Type B pancreatic cell (in vitro differentiated cells): Measurements from ENCODE around the gene PTDSS2. TPM values are rescaled to one million over a fixed set of nuclear protein-coding genes. Genes with fewer than 3 reads are reported as not detected.

Source experiments
- DNase-seq: peaks from one replicate; pipeline ENCODE4 v3.0.0; 2021; ENCODE audit warnings: mixed read lengths; ENCODE audit not compliant: unreplicated experiment; ENCODE audit errors: extremely low spot score
- H3K27ac Mint-ChIP-seq: 2 replicates; pipeline ENCODE4 v1.8.0; 2021; ENCODE audit warnings: mild to moderate bottlenecking, mixed read lengths
- H3K27me3 Mint-ChIP-seq: 2 replicates; pipeline ENCODE4 v1.8.0; 2021; ENCODE audit warnings: mixed read lengths
- H3K36me3 Mint-ChIP-seq: 2 replicates; pipeline ENCODE4 v1.8.0; 2021; ENCODE audit warnings: mixed read lengths
- H3K4me1 Mint-ChIP-seq: one replicate; pipeline ENCODE4 v1.8.0; 2021; ENCODE audit warnings: mixed read lengths; ENCODE audit not compliant: unreplicated experiment
- H3K4me3 Mint-ChIP-seq: 2 replicates; pipeline ENCODE4 v1.8.0; 2021; ENCODE audit warnings: mild to moderate bottlenecking, mixed read lengths
- H3K9me3 Mint-ChIP-seq: 2 replicates; pipeline ENCODE4 v1.8.0; 2021; ENCODE audit warnings: mixed read lengths
- CTCF ChIP-seq: fragments of 200-600 bp; sonication (generic); conservative IDR thresholded peaks from 2 replicates; pipeline ENCODE4 v1.5.0; 2021; ENCODE audit warnings: antibody characterized with exemption, mild to moderate bottlenecking
- total RNA-seq: library from RNA; stranded (reverse); gene quantifications from 2 replicates; pipeline ENCODE4 v1.2.1, GENCODE V29; 2021; ENCODE audit warnings: low replicate concordance

The PTDSS2 gene
- total RNA-seq, 1 donor from 2014 or later = 46.9 TPM

- no peaks in the 10 kb centered on the region for H3K9me3 Mint-ChIP-seq
- no peak for TF ChIP-seq CTCF
- peak overlapping the region; percentile 41 for H3K4me3 Mint-ChIP-seq
Observed at GRCh38 chr11:414318-414857, 35.7 kb upstream of the PTDSS2 start.

GRCh38 chr11:415640-416041 lies 34.4 kb upstream of the PTDSS2 start:
- H3K27ac Mint-ChIP-seq = no peak overlapping the region
- H3K9me3 Mint-ChIP-seq = no peaks in the 10 kb centered on the region
- H3K4me1 Mint-ChIP-seq = peaks cover 8% of the 10 kb centered on the region
- no peaks in the 10 kb centered on the region for H3K36me3 Mint-ChIP-seq
- peaks cover 31% of the 10 kb centered on the region for H3K27me3 Mint-ChIP-seq
- TF ChIP-seq CTCF = no peak
- no peak for DNase-seq
- H3K4me3 Mint-ChIP-seq = peak overlapping the region; percentile 81

More at GRCh38 chr11:414318-414857, 35.7 kb upstream of the PTDSS2 start:
- no peaks in the 10 kb centered on the region for H3K36me3 Mint-ChIP-seq
- H3K4me1 Mint-ChIP-seq = peaks cover 8% of the 10 kb centered on the region
- no peak overlapping the region for H3K27ac Mint-ChIP-seq
- peaks cover 31% of the 10 kb centered on the region for H3K27me3 Mint-ChIP-seq
- DNase-seq = no peak

GRCh38 chr11:416051-416756 lies 33.9 kb upstream of the PTDSS2 start:
- no peaks in the 10 kb centered on the region for H3K36me3 Mint-ChIP-seq

GRCh38 chr11:416757-417621 lies 33.1 kb upstream of the PTDSS2 start:
- Mint-ChIP-seq H3K9me3 (no peaks in the 10 kb centered on the region), H3K4me3 (peak overlapping the region; percentile 54), H3K4me1 (peaks cover 8% of the 10 kb centered on the region), H3K27ac (no peak overlapping the region), H3K27me3 (peaks cover 32% of the 10 kb centered on the region), H3K36me3 (no peaks in the 10 kb centered on the region)
- DNase-seq = no peak
- TF ChIP-seq CTCF = no peak

More at GRCh38 chr11:416051-416756, 33.9 kb upstream of the PTDSS2 start:
- no peak for TF ChIP-seq CTCF
- H3K4me3 Mint-ChIP-seq = peak overlapping the region; percentile 81
- DNase-seq = no peak
- peaks cover 31% of the 10 kb centered on the region for H3K27me3 Mint-ChIP-seq
- H3K4me1 Mint-ChIP-seq = peaks cover 8% of the 10 kb centered on the region
- H3K27ac Mint-ChIP-seq = no peak overlapping the region
- H3K9me3 Mint-ChIP-seq = no peaks in the 10 kb centered on the region

GRCh38 chr11:417652-418342 lies 32.3 kb upstream of the PTDSS2 start:
- Mint-ChIP-seq H3K4me3 (peak overlapping the region; percentile 79), H3K36me3 (no peaks in the 10 kb centered on the region), H3K4me1 (peaks cover 8% of the 10 kb centered on the region), H3K27ac (peak overlapping the region; percentile 56), H3K9me3 (no peaks in the 10 kb centered on the region), H3K27me3 (peaks cover 35% of the 10 kb centered on the region)
- no peak for DNase-seq
- TF ChIP-seq CTCF = no peak
